Activated CD4-positive, alpha-beta memory T cell treated with anti-CD3 and anti-CD28 coated beads for 36 hours (primary cell): ENCODE data around the gene PFN3. TPM values are rescaled to one million over a fixed set of nuclear protein-coding genes. Genes with fewer than 3 reads are reported as not detected.

Experiments used
- CTCF ChIA-PET: fragments of 350-600 bp; sonication (Branson Sonifier 250); formaldehyde crosslinking; loops from one replicate; lab custom pipeline; 2021; ENCODE audit warnings: antibody characterized with exemption, inconsistent platforms; lab: Charles Lee
- POLR2A ChIA-PET: fragments of 350-600 bp; sonication (Branson Sonifier 250); formaldehyde crosslinking; loops from one replicate; lab custom pipeline; 2021; ENCODE audit warnings: antibody characterized with exemption; lab: Charles Lee
- DNase-seq: peaks from one replicate; pipeline ENCODE4 v3.0.0-alpha.2; 2020
- H3K27ac Mint-ChIP-seq: one replicate; pipeline ENCODE4 v1.8.0; 2021; ENCODE audit warnings: mixed read lengths
- H3K27me3 Mint-ChIP-seq: one replicate; pipeline ENCODE4 v1.8.0; 2021; ENCODE audit warnings: mixed read lengths
- H3K36me3 Mint-ChIP-seq: one replicate; pipeline ENCODE4 v1.8.0; 2021; ENCODE audit warnings: mixed read lengths
- H3K4me1 Mint-ChIP-seq: one replicate; pipeline ENCODE4 v1.8.0; 2021; ENCODE audit warnings: low read depth, mixed read lengths
- H3K4me3 Mint-ChIP-seq: one replicate; pipeline ENCODE4 v1.8.0; 2021; ENCODE audit warnings: mild to moderate bottlenecking, mixed read lengths
- H3K9me3 Mint-ChIP-seq: one replicate; pipeline ENCODE4 v1.8.0; 2021; ENCODE audit warnings: mixed read lengths
- intact Hi-C: fragments of 100-400 bp; cut with micrococcal nuclease; formaldehyde crosslinking; loops from one replicate; pipeline ENCODE4 v1.15.1; 2023
- total RNA-seq, 2 experiments: library from RNA; stranded (reverse); gene quantifications; one replicate each; pipeline ENCODE4 v1.2.3, GENCODE V29; 2021

The PFN3 gene
- total RNA-seq, 2 experiments from 2014 or later, result not detected

- no peaks in the 10 kb centered on the region for H3K27me3 Mint-ChIP-seq
- intact Hi-C loops, result loop anchor here (1.0 to 5.0 kb wide), 6 partner anchors 13 to 278 kb away; partner anchors contain the start of genes PDLIM7 and PRR7
- peak overlapping the region; percentile 17 for H3K4me3 Mint-ChIP-seq
- CTCF ChIA-PET, result interaction anchor here (0.6 to 8.0 kb wide), 39 partner anchors 9 to 277 kb away, joined by 3 to 223 read pairs (median 13); partner anchors contain the start of genes DDX41, F12, GRK6 and MXD3
- peak overlapping the region; percentile 87 for H3K27ac Mint-ChIP-seq
- POLR2A ChIA-PET, result interaction anchor here (0.7 to 2.8 kb wide), 18 partner anchors 12 to 203 kb away, joined by 3 to 25 read pairs (median 4); partner anchors contain the start of genes LMAN2, PDLIM7 and PRR7
- no peaks in the 10 kb centered on the region for H3K36me3 Mint-ChIP-seq
- H3K4me1 Mint-ChIP-seq, result peaks cover 41% of the 10 kb centered on the region
- no peaks in the 10 kb centered on the region for H3K9me3 Mint-ChIP-seq
- peak; percentile 94 for DNase-seq
Measured at GRCh38 chr5:177390363-177391300, 9.8 kb downstream of the PFN3 start.

GRCh38 chr5:177389241-177390169 lies 11.0 kb downstream of the PFN3 start:
- Mint-ChIP-seq H3K36me3 (no peaks in the 10 kb centered on the region), H3K27me3 (no peaks in the 10 kb centered on the region), H3K4me3 (peak overlapping the region; percentile 14), H3K27ac (peak overlapping the region; percentile 87), H3K9me3 (no peaks in the 10 kb centered on the region), H3K4me1 (peaks cover 45% of the 10 kb centered on the region)
- POLR2A ChIA-PET, result interaction anchor here (0.7 to 2.8 kb wide), 23 partner anchors 11 to 204 kb away, joined by 3 to 25 read pairs (median 4); partner anchors contain the start of genes LMAN2 and PRR7
- CTCF ChIA-PET, result interaction anchor here (0.5 to 8.0 kb wide), 35 partner anchors 10 to 694 kb away, joined by 3 to 223 read pairs (median 15); partner anchors contain the start of genes DDX41, F12, GRK6 and LMAN2
- intact Hi-C loops, result loop anchor here (1.0 to 5.0 kb wide), 11 partner anchors 10 to 277 kb away; partner anchors contain the start of genes LMAN2, PDLIM7 and PRR7
- peak; percentile 84 for DNase-seq

- intact Hi-C loops, result loop anchor here (1.0 to 5.0 kb wide), 5 partner anchors 9 to 41 kb away; partner anchors contain the start of gene LMAN2
- H3K36me3 Mint-ChIP-seq, result no peaks in the 10 kb centered on the region
- no peaks in the 10 kb centered on the region for H3K27me3 Mint-ChIP-seq
Measured at GRCh38 chr5:177388521-177389052, 11.9 kb downstream of the PFN3 start.

GRCh38 chr5:177387405-177387804 lies 13.1 kb downstream of the PFN3 start:
- Mint-ChIP-seq H3K4me1 (peaks cover 45% of the 10 kb centered on the region), H3K36me3 (no peaks in the 10 kb centered on the region), H3K4me3 (no peak overlapping the region), H3K27me3 (no peaks in the 10 kb centered on the region), H3K9me3 (no peaks in the 10 kb centered on the region), H3K27ac (no peak overlapping the region)
- POLR2A ChIA-PET, result no interaction called here
- CTCF ChIA-PET, result interaction anchor here (0.6 to 5.5 kb wide), 4 partner anchors 17 to 66 kb away, joined by 3 to 178 read pairs (median 46); partner anchors contain the start of genes LMAN2 and PRR7
- intact Hi-C loops, result loop anchor here (5.0 kb wide), 1 partner anchor 35 kb away; the partner anchor contains the start of gene LMAN2
- DNase-seq, result no peak

More at GRCh38 chr5:177388521-177389052, 11.9 kb downstream of the PFN3 start:
- no peaks in the 10 kb centered on the region for H3K9me3 Mint-ChIP-seq
- ChIA-PET CTCF (interaction anchor here (1.0 to 8.0 kb wide), 19 partner anchors 9 to 119 kb away, joined by 3 to 223 read pairs (median 37); partner anchors contain the start of genes GRK6, LMAN2, MXD3 and PDLIM7), POLR2A (interaction anchor here (0.8 to 2.8 kb wide), 12 partner anchors 10 to 66 kb away, joined by 3 to 25 read pairs (median 9); no protein-coding TSS in a partner anchor)
- peak overlapping the region; percentile 87 for H3K27ac Mint-ChIP-seq
- no peak for DNase-seq
- H3K4me3 Mint-ChIP-seq, result peak overlapping the region; percentile 14
- peaks cover 45% of the 10 kb centered on the region for H3K4me1 Mint-ChIP-seq

- intact Hi-C loops, result loop anchor here (5.0 kb wide), 1 partner anchor 34 kb away; the partner anchor contains the start of gene LMAN2
- POLR2A ChIA-PET, result interaction anchor here (0.8 kb wide), 1 partner anchor 69 kb away, joined by 3 read pairs; no protein-coding TSS in a partner anchor
- no peak overlapping the region for H3K4me3 Mint-ChIP-seq
Measured at GRCh38 chr5:177386542-177386941, 13.9 kb downstream of the PFN3 start.

GRCh38 chr5:177385720-177386119 lies 14.7 kb downstream of the PFN3 start:
- Mint-ChIP-seq H3K27me3 (no peaks in the 10 kb centered on the region), H3K4me1 (peaks cover 40% of the 10 kb centered on the region), H3K27ac (no peak overlapping the region), H3K36me3 (no peaks in the 10 kb centered on the region), H3K4me3 (no peak overlapping the region), H3K9me3 (no peaks in the 10 kb centered on the region)
- no peak for DNase-seq
- intact Hi-C loops, result loop anchor here (5.0 kb wide), 1 partner anchor 33 kb away; the partner anchor contains the start of gene LMAN2
- POLR2A ChIA-PET, result no interaction called here
- CTCF ChIA-PET, result interaction anchor here (0.8 to 4.1 kb wide), 4 partner anchors 15 to 76 kb away, joined by 3 to 19 read pairs (median 4); no protein-coding TSS in a partner anchor

More at GRCh38 chr5:177386542-177386941, 13.9 kb downstream of the PFN3 start:
- no peaks in the 10 kb centered on the region for H3K27me3 Mint-ChIP-seq
- H3K27ac Mint-ChIP-seq, result no peak overlapping the region
- no peaks in the 10 kb centered on the region for H3K36me3 Mint-ChIP-seq
- DNase-seq, result no peak
- no peaks in the 10 kb centered on the region for H3K9me3 Mint-ChIP-seq
- CTCF ChIA-PET, result interaction anchor here (1.2 to 5.5 kb wide), 4 partner anchors 16 to 77 kb away, joined by 4 to 178 read pairs (median 12); no protein-coding TSS in a partner anchor
- peaks cover 45% of the 10 kb centered on the region for H3K4me1 Mint-ChIP-seq

GRCh38 chr5:177384134-177384533 lies 16.3 kb downstream of the PFN3 start, which contains the start of gene SLC34A1:
TSS of gene SLC34A1 (plus strand) at chr5:177384434. CDS start at chr5:177385742, 1,308 bp downstream.
- intact Hi-C loops, result no loop called here
- ChIA-PET CTCF (interaction anchor here (0.7 to 4.1 kb wide), 3 partner anchors 14 to 37 kb away, joined by 4 to 19 read pairs (median 15); no protein-coding TSS in a partner anchor), POLR2A (interaction anchor here (0.7 kb wide), 2 partner anchors 15 to 37 kb away, joined by 3 to 4 read pairs; no protein-coding TSS in a partner anchor)
- no peaks in the 10 kb centered on the region for H3K36me3 Mint-ChIP-seq
- H3K9me3 Mint-ChIP-seq, result no peaks in the 10 kb centered on the region
- no peaks in the 10 kb centered on the region for H3K27me3 Mint-ChIP-seq
- no peak within 1 kb of the TSS for H3K27ac Mint-ChIP-seq
- H3K4me3 Mint-ChIP-seq, result no peak within 1 kb of the TSS
- H3K4me1 Mint-ChIP-seq, result peaks cover 33% of the 10 kb centered on the region
- DNase-seq, result no peak

GRCh38 chr5:177383181-177383580 lies 17.3 kb downstream of the PFN3 start:
- no peak for DNase-seq
- no peak overlapping the region for H3K4me3 Mint-ChIP-seq
- no peaks in the 10 kb centered on the region for H3K27me3 Mint-ChIP-seq
- peaks cover 27% of the 10 kb centered on the region for H3K4me1 Mint-ChIP-seq
- CTCF ChIA-PET, result interaction anchor here (0.7 to 3.8 kb wide), 7 partner anchors 13 to 71 kb away, joined by 3 to 15 read pairs (median 3); no protein-coding TSS in a partner anchor
- no peak overlapping the region for H3K27ac Mint-ChIP-seq
- intact Hi-C loops, result no loop called here
- H3K9me3 Mint-ChIP-seq, result no peaks in the 10 kb centered on the region
- POLR2A ChIA-PET, result no interaction called here
- no peaks in the 10 kb centered on the region for H3K36me3 Mint-ChIP-seq

- no peaks in the 10 kb centered on the region for H3K36me3 Mint-ChIP-seq
- no peak overlapping the region for H3K4me3 Mint-ChIP-seq
- POLR2A ChIA-PET, result no interaction called here
- peak; percentile 41 for DNase-seq
- no peak overlapping the region for H3K27ac Mint-ChIP-seq
- intact Hi-C loops, result no loop called here
- CTCF ChIA-PET, result interaction anchor here (0.7 to 3.8 kb wide), 8 partner anchors 8 to 70 kb away, joined by 3 to 15 read pairs (median 4); no protein-coding TSS in a partner anchor
- H3K9me3 Mint-ChIP-seq, result no peaks in the 10 kb centered on the region
- no peaks in the 10 kb centered on the region for H3K27me3 Mint-ChIP-seq
- H3K4me1 Mint-ChIP-seq, result peaks cover 23% of the 10 kb centered on the region
Measured at GRCh38 chr5:177382423-177383029, 17.9 kb downstream of the PFN3 start.

- Mint-ChIP-seq H3K36me3 (no peaks in the 10 kb centered on the region), H3K27me3 (no peaks in the 10 kb centered on the region), H3K4me3 (no peak overlapping the region), H3K4me1 (peaks cover 20% of the 10 kb centered on the region), H3K27ac (no peak overlapping the region), H3K9me3 (no peaks in the 10 kb centered on the region)
- no peak for DNase-seq
- ChIA-PET CTCF (interaction anchor here (3.3 to 3.9 kb wide), 3 partner anchors 9 to 22 kb away, joined by 15 to 37 read pairs (median 35); no protein-coding TSS in a partner anchor), POLR2A (no interaction called here)
- intact Hi-C loops, result no loop called here
Measured at GRCh38 chr5:177380805-177381126, 19.7 kb downstream of the PFN3 start.
